HG03095 (cell line): ENCODE data around the gene HPX.

Experiments used
- ATAC-seq: cut with Tn5 transposase; IDR thresholded peaks from one replicate; pipeline ENCODE4 v1.9.1; 2021; ENCODE audit warnings: moderate library complexity; ENCODE audit not compliant: unreplicated experiment

The HPX gene, protein sequence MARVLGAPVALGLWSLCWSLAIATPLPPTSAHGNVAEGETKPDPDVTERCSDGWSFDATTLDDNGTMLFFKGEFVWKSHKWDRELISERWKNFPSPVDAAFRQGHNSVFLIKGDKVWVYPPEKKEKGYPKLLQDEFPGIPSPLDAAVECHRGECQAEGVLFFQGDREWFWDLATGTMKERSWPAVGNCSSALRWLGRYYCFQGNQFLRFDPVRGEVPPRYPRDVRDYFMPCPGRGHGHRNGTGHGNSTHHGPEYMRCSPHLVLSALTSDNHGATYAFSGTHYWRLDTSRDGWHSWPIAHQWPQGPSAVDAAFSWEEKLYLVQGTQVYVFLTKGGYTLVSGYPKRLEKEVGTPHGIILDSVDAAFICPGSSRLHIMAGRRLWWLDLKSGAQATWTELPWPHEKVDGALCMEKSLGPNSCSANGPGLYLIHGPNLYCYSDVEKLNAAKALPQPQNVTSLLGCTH

DNA sequence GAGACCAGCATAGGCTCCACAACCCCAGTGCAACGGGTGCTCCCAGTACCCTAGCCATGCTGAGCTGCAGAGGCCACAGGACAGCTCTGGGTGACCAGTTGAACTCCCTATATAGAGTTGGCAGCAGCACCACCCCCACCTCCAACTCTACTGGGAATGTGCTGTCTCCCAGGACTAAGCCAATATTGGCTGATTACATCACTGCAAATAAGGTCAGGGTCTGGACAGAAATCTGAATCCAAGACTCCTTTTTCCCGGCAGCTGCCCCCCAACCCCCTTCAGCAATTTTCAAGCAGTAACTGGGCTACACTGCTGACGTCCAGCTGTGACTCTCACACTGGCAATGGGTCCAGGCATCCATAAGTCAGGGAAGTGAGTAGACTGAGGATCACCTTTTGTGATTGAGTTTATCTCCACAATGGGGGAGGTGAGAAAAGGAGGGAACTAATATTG lies at the start of gene HPX:
HPX (minus strand) TSS at position 82 of the 453 bp plus-strand sequence; CDS start at position 58, 24 bp downstream.
- ATAC-seq: no peak

- no peak for ATAC-seq
Observed at GRCh38 chr11:6489306-6489705, 48.5 kb upstream of the HPX start.

DNA sequence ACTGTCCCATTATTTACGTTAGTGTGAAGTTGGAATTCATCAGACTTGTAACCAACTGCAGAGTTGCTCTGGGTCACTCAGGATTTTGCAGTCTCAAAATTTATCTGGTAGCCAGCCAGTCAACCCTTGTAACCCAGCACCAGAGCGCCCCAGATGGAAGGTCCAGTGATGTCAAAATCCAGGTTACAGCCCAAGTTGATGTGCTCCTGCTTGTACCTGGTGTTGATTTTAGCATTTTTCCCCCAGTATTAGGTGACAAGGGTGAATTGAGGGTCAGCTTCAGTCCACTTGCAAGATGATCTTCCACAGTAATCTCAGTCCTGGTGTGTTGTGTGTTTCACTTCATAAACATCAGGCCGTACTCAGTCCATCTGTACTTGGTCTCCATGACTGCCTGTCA lies 48.0 kb upstream of the HPX start:
- ATAC-seq: no peak

- ATAC-seq: no peak
Observed at GRCh38 chr11:6488342-6488741, 47.6 kb upstream of the HPX start.

DNA sequence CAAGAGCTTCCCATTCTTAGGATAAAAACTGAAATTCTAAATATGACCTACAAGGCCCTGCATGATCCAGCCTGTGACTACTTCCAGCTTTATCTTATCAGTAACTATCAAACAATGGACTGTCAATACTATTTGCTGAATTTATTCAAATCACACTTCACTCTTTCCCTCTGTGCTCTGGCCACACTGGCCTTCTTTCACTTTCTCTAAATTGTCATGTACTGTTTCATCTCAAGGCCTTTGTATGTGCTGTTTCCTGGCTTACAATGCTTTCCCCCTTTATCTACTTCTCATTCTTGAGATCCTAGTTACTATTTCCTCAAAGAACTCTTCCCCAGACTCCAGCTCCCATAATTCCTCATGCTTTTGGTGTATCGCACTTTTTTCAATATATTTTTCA lies 46.2 kb upstream of the HPX start:
- no peak for ATAC-seq

DNA sequence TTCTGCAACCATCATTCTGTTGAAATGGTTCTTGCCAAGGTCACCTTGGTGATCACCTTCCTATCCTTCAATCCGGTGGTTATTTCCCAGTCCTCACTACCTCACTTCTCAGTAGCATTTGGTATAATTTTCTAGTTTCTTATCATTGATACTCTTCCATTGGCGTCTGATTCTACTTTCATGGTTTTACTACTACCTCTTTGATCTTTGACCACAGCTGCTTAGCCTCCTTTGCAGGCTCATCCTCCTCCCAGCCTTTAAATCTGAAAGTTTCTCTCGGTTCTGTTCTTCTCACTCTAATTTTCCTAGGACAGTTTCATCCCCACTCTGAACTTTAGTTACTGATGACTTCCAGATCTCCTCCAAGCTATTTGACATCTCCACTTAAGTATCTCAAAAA lies 45.5 kb upstream of the HPX start:
- ATAC-seq: no peak

DNA sequence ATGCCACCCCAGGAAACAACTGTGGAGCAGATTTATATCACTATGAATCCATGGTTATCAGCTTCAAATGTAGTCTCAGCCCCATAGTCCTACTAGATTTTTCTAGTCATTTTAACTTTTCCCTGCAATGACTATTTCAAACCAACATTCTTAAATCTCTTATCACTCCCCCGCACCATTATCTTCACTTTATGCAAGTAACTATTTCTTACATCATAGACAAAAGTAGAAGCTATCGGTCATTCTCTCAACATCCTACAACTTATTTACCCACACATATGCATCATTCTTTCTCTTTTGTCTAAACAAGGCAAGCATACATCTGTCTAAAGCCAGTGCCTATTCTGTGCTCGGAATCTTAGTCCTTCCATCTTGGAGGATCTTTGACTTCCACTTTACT lies 44.9 kb upstream of the HPX start:
- ATAC-seq: no peak

- ATAC-seq: no peak
Observed at GRCh38 chr11:6483015-6483414, 42.2 kb upstream of the HPX start.

DNA sequence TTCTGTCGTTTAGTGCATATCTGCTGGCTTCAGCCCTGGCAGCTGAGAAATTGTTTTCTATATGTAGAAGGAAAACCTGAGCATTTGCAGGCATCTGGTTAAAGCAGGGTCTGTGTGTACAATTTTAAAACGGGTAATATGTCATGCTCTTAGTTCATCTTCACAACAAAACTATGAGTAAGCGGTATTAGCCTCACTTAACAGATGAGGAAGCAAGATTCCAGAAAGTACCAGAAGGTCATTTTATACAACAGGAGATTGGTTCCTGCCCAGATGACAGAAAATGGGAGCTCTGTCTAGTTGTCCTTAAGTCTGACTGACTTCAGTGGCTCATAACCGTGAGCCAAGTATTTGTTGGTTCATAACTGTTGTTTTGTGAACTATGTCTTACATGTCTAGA lies 41.7 kb upstream of the HPX start:
- no peak for ATAC-seq

DNA sequence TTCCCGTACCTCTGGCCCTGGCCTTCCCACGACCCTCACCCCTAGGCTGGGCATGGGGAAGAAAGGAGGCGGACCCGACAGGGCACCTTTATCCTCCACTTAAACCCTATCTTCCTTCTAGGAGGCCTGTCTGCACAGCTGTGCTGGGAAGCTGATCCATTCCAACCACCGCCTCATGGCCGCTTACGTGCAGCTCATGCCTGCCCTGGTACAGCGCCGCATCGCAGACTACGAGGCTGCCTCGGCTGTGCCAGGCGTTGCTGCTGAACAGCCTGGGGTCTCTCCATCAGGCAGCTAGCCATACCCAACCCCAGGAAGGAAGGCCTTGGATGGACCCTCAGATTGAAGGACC lies 41.1 kb upstream of the HPX start:
- ATAC-seq: no peak

DNA sequence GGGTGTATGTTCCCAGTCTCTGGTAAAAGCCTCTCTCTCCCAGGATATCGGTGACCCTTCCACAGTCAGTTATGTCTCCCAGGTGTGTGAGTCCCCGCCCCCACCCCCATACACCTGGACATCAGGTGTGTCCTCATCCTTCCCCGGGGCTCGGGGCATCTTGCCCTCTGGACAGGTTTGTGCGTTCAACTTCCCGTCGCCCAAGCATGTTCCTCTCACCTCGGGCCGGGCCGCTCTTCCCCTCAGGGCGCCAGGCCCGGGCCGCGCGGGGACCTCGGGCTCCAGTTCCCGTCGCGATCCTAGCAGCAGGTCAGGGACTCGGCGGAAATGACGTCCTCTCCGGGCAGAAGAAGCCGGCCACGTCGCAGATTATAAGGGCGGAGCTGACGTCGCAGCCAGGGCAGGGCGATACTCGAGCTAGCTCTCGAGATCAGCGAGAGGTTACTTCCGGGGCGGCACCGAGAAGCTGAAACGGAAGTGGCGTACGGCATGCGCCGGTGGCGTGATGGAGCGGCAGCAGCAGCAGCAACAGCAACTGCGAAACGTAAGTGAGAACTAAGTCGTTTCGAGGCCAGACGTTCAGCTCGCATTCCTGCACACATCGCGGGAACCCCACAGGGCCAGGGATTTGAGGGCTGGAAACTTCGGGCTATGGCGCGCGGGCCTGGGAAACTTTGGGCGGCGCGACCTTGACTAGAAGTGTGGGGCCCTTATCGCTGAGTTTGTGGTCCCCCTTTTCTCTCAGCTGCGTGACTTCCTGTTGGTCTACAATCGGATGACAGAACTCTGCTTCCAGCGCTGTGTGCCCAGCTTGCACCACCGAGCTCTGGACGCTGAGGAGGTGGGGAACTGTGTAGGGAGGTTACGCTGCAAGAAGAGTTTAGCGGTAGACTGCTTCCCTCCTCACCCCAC lies 40.5 kb upstream of the HPX start, which contains the start of the genes ARFIP2 and TIMM10B:
ARFIP2 (minus strand) TSS at position 320 of the 912 bp plus-strand sequence. CDS start 910 bp downstream, outside the sequence.
TIMM10B (plus strand) TSS at position 490 of the 912 bp plus-strand sequence; CDS start at position 506, 16 bp downstream.
- peak; percentile 98 for ATAC-seq

- ATAC-seq: no peak
Observed at GRCh38 chr11:6480299-6480914, 39.6 kb upstream of the HPX start.

DNA sequence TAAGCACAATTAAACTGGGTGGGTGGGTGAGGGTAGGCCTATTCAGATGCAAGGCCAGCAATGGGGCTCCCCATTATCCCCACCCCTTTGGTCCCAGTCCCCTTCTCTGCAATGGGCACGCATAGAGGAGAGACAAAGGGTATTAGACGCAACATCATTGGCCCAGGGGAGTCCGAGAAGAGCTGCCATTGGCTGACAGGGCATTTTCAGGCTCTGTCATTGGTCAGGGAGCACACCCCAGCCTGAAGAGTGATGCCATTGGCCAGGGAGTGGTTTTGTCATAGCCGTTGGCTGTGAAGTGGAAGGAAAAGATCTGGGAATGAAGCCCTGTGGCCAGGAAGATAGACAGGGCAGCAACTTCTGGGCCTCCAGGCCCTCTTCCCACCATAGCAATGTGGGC lies 35.8 kb upstream of the HPX start:
- no peak for ATAC-seq

DNA sequence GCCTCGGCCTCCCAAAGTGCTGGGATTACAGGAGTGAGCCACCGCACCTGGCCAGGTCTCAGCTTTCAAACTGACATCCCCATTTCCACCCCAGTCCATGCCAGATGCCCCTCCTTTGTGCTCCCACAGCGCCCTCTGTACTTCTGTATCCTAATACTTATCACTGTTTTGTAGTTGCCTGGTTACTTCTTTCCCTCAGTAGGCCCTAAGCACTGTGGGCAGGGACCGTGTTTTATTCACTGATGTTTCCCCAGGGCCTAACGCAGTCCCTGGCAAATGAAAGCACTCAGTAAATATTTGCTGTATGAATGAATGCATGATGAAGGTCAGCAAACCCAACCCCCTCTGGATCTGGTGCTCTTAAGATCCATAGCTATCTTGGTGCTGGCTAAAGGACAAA lies 35.1 kb upstream of the HPX start:
- ATAC-seq: no peak

DNA sequence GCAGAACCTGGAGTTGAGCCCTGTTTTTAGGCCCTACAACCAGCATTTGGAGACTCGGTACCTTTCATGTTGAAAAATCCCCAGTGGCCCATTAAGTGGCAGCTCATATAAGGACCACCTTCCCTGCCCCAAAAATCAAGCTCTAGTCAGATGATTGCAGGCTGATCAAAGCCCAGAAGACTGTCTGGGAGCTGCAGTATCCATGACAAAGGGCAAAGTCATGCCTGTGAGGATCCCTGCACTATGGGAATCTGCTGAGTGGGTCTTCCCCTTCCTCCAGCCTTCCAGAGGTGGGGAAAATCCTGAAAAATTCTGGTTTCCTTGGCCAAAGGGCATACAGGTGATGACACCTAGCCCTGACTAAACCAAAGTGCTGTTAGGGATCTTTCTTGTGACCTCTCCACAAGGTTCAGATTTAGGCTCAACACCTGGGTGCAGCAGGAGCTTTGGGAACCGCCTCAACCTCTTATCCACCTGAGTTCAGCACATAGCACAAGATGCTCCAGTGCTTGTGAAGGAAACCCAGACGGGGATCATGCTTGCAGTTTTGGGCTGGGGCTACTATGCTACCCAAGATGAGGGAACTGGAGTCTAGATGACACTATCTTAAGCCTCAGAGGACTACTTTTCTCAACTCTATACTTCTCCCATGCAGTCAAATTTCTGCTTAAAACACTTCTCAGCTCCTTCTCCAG lies 34.2 kb upstream of the HPX start:
- no peak for ATAC-seq

DNA sequence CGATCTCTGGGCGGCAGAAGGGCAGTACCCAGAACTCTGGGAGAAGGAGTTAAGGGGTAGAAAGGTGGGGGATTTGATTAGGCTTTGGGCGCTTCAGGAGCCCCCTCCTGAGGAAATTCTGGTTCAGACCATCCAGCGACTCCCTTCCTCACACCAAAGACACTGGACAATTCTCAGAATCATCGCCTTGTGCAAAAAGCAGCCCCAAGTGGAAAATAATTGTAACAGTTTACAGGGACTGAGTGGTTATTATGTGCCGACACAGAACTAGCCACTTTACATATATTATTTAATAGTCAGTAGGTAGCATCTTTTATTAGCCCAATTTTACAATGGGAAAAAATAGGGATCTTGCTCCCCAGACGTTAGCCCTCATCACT lies 33.6 kb upstream of the HPX start:
- ATAC-seq: no peak

- ATAC-seq: peak; percentile 61
Observed at GRCh38 chr11:6473451-6474412, 32.9 kb upstream of the HPX start, which contains the start of gene TRIM3. TSS of gene TRIM3 (minus strand) at chr11:6473941. CDS start at chr11:6465695, 8,246 bp downstream.

DNA sequence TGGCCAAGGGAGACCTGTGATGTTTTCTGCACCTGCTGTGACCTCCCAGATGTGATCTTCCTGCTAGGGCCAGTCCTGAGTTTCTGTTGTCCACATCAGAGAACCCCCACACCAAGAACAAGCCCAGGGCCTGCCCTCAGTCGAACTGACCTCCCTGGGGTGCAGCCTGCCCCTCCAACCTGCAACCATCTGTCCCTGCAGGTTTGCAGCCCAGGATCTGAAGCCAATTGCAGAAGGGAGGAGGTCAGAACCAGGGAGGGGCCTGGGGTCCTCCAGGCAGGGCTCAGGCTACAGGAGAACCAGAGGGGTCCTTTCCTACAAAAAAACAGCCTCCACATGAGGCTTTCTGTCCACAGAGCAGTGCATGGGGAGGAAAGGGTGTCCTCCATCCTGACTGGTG lies 32.1 kb upstream of the HPX start:
- no peak for ATAC-seq

- ATAC-seq: no peak
Observed at GRCh38 chr11:6469599-6469998, 28.8 kb upstream of the HPX start.
